ENCODE data around the gene QRICH2.
"Not testable (repeated sequence)": the region's sequence is repeated elsewhere in the genome, so short reads cannot be mapped to it uniquely, and the experiment has no call there.

Gene QRICH2

GRCh38 chr17:76266244-76266938, 41.7 kb downstream of the QRICH2 start:
- DNase-seq (ENCODE audit: low read depth), result peak; percentile 47

- peak; percentile 62 for DNase-seq (ENCODE audit: low read depth)
These were observed 42.3 kb downstream of the QRICH2 start for GRCh38 chr17:76265624-76266243.

GRCh38 chr17:76264755-76265623, 43.1 kb downstream of the QRICH2 start, which contains the start of gene UBALD2:
Gene UBALD2 (plus strand): TSS chr17:76265348. CDS start chr17:76265506, 158 bp downstream.
- DNase-seq (ENCODE audit: low read depth), result peak; percentile 100

- DNase-seq (ENCODE audit: low read depth), result no peak
These were observed 43.7 kb downstream of the QRICH2 start for GRCh38 chr17:76264425-76264754.

GRCh38 chr17:76263896-76264295, 44.2 kb downstream of the QRICH2 start:
- DNase-seq (ENCODE audit: low read depth), result no peak

- no peak for DNase-seq (ENCODE audit: low read depth)
These were observed 45.2 kb downstream of the QRICH2 start for GRCh38 chr17:76262732-76263344.

- DNase-seq (ENCODE audit: low read depth), result no peak
These were observed 46.5 kb downstream of the QRICH2 start for GRCh38 chr17:76261421-76262215.

- DNase-seq (ENCODE audit: low read depth), result no peak
These were observed 47.4 kb downstream of the QRICH2 start for GRCh38 chr17:76260669-76261068.

GRCh38 chr17:76260220-76260619, 47.9 kb downstream of the QRICH2 start:
- DNase-seq (ENCODE audit: low read depth), result no peak

GRCh38 chr17:76256430-76257050, 51.5 kb downstream of the QRICH2 start:
- DNase-seq (ENCODE audit: low read depth), result not testable (repeated sequence)

GRCh38 chr17:76255801-76256429, 52.2 kb downstream of the QRICH2 start:
- no peak for DNase-seq (ENCODE audit: low read depth)

- no peak for DNase-seq (ENCODE audit: low read depth)
These were observed 53.8 kb downstream of the QRICH2 start for GRCh38 chr17:76254275-76254674.

- DNase-seq (ENCODE audit: low read depth), result no peak
These were observed 54.2 kb downstream of the QRICH2 start for GRCh38 chr17:76253841-76254240.

GRCh38 chr17:76252967-76253766, 54.9 kb downstream of the QRICH2 start:
- DNase-seq (ENCODE audit: low read depth), result not testable (repeated sequence)

- peak; percentile 97 for DNase-seq (ENCODE audit: low read depth)
These were observed 55.8 kb downstream of the QRICH2 start for GRCh38 chr17:76252040-76252954.

GRCh38 chr17:76251478-76252039, 56.5 kb downstream of the QRICH2 start:
- no peak for DNase-seq (ENCODE audit: low read depth)

GRCh38 chr17:76250141-76250540, 57.9 kb downstream of the QRICH2 start:
- no peak for DNase-seq (ENCODE audit: low read depth)

Data from fibroblast of gingiva (primary cell).